ENCODE results near the gene SLC13A2.
"Not testable (repeated sequence)": the region's sequence is repeated elsewhere in the genome, so short reads cannot be mapped to it uniquely, and the experiment has no call there.

The SLC13A2 gene, protein sequence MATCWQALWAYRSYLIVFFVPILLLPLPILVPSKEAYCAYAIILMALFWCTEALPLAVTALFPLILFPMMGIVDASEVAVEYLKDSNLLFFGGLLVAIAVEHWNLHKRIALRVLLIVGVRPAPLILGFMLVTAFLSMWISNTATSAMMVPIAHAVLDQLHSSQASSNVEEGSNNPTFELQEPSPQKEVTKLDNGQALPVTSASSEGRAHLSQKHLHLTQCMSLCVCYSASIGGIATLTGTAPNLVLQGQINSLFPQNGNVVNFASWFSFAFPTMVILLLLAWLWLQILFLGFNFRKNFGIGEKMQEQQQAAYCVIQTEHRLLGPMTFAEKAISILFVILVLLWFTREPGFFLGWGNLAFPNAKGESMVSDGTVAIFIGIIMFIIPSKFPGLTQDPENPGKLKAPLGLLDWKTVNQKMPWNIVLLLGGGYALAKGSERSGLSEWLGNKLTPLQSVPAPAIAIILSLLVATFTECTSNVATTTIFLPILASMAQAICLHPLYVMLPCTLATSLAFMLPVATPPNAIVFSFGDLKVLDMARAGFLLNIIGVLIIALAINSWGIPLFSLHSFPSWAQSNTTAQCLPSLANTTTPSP

DNA sequence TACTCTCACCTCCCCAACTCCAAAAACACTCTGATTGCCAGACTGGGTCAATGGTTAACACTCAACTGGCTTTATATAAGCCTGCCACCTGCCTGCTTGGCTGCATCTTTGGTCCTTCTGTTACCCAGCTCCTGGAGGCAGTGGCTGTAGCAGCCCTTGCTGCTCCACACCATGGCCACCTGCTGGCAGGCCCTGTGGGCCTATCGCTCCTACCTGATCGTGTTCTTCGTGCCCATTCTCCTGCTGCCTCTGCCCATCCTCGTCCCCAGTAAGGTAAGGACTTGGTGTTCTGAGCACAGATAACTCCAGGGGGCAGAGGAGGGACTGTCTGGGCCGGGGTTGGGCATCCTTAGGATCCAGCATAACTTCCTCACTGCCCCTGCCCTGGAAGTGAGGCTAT is at the start of gene SLC13A2:
SLC13A2 (plus strand) TSS at position 103 of the 400 bp plus-strand sequence; CDS start at position 172, 69 bp downstream.
- DNase-seq, result no peak

DNA sequence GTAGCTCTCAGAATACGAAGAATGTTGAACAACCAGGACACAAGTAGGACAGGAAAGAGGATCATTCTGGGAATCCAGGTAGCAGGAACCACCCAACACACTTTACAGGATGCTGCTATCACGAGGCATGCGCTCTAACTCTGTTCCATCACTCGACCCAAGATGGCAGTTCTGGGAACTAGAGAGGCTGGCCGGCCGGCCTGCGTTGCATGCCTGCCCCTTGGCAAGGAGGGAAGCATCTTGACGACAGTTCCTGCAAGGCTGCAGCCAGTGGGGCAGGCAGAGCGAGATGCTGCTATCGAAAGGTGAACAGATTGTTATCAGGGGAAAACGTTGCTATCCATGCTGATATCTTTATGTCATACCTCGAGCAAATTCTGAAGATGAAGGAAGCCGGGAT is 48.2 kb upstream of the SLC13A2 start:
- DNase-seq, result no peak

DNA sequence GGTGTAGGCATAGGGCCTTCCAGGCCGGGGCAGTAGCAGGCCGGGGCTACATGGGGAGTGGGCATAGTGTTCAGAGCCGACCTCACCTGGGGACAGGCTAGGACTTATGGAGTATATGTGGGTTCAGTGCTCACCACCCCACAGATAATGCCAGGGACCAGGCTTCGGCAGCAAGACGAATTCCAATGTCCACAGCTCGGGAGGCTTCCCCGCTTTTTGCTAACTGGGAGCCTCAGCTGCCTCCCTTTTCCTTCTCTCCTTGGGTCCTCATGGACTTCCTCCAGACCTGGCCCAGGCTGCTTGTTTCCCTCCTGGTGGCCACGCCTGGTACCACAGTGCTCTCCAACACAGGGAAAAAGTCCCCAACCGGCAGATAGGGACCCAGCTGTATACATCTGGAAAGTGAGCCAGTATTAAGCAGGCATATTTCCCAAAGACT is 47.3 kb upstream of the SLC13A2 start:
- no peak for DNase-seq

DNA sequence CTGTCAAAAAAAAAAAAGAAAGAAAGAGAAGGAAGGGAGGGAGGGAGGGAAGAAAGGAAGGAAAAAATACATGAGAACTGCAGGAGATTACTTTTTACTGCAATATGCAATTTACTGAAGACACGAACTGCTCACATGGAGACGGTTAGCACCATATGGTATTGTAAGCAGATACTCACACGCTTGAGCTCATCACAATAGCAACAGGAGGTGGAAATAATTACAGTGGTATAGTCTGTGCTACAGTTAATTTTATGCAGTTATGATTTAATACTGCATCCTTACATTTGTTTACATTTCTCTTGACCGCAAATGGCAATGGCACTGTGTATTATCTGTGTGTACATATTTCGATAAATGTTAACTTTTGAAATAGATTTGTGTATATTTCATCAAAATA is 46.1 kb upstream of the SLC13A2 start:
- DNase-seq, result no peak

DNA sequence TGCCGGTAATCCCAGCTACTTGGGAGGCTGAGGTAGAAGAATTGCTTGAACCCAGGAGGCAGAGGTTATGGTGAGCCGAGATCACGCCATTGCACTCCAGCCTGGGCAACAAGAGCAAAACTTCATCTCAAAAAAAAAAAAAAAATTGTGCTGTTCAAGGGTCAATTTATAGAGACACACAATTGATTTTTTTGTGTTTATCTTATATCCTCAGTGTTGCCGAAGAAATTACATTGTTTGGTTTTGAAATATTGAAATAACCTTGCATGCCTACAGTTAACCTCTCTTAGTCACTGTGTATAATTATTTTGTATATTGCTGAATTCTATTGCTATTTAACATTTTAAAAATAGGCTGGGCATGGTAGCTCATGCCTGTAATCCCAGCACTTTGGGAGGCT is 45.5 kb upstream of the SLC13A2 start:
- DNase-seq, result not testable (repeated sequence)

DNA sequence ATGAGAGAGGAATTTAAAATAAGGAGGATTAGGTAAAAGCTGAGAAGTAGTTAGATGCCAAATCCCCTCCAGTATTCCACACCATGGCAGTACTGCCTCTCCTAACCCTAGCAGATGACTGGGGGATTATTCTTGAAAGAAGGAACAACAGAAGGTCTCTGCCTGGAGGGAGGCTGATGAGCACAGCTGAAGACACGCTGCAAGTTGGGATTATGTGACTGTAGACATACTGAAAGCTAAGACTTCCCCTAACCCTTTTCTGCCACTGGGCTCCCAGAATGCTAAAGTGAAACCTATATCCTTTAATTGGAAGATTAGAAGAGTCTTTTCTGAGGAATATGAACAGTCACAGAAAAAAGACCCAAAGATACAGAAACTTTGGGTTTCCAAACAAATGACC is 39.7 kb upstream of the SLC13A2 start:
- no peak for DNase-seq

DNA sequence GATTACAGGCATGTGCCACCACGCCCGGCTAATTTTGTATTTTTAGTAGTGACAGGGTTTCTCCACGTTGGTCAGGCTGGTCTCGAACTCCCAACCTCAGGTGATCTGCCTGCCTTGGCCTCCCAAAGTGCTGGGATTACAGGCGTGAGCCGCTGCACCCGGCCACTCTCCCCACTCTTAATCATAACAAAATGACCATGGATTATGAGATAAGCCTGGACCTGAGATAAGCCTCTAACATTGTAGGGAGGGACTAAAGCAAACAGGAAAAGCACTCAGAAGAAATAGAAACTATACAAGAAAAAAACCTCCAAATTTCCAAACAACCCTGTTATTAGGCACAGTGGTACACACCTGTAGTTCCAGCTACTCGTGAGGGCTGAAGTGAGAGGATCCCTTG is 39.1 kb upstream of the SLC13A2 start:
- not testable (repeated sequence) for DNase-seq

DNA sequence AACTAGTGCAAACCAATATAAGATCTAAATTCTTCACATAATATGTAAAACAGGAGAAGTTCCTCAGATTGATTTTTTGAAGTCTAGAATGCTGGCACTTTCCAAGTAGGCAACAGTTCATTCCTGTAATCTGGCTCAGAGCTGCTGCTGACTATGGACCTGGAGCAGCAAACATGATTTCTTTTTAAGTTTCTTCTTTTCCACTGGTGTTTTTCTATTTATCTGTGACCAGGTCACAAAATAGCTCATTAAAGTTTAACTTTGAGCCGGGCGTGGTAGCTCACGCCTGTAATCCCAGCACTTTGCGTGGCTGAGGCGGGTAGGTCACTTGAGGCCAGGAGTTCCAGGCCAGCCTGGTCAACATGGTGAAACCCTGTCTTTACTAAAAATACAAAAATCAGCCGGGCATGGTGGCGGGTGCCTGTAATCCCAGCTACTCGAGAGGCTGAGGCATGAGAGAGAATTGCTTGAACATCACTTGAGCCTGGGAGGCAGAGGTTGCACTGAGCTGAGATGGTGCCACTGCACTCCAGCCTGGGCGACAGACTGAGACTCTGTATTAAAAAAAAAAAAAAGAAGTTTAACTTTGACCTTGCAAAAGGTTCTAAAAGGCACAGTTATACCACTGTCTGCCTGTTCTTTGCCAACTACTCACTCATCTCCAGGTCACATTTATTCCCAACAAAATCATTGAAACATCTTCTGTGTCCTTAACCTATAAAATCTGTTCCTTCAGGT is 29.4 kb upstream of the SLC13A2 start:
- no peak for DNase-seq

DNA sequence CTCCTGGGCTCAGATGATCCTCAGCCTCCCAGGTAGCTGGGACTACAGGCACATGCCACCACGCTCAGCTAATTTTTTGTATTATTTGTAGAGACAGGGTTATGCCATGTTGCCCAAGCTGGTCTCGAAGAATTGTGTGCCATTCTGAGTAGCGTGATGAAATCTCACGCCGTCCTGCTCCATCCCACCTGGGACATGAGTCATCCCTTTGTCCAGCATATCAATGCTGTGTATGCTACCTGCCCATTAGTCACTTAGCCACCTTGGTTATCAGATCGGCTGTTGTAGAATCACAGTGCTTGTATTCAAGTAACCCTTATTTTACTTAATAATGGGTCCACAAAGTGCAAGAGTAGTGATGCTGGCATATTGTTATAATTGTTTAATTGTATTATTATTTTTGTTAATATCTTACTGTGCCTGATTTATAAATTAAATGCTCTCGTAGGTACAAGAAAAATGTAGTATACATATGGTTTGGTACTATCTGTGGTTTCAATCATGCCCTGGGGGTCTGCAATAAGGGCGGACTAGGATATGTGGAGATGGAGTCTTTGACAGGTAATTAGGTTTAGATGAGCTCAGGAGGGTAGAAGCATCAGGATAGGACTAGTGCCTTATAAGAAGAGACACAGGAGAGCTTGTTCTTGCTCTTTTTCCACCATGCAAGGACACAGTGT is 26.6 kb upstream of the SLC13A2 start:
- no peak for DNase-seq

DNA sequence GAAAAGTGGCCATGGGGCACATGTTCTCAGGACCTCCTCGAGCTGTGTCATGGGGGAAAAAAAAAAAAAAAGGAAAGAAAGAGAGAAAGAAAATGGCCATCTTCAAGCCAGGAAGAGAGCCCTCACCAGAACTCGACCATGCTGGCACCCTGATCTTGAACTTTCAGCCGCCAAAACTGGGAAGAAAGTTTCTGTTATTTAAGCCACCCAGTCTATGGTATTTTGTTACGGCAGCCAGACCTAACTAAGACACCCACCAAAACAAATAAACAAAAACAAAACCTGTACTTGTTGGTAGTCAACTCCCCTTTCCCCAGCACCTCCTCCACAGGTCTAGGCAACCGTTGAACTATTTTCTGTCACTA is 26.1 kb upstream of the SLC13A2 start:
- no peak for DNase-seq

DNA sequence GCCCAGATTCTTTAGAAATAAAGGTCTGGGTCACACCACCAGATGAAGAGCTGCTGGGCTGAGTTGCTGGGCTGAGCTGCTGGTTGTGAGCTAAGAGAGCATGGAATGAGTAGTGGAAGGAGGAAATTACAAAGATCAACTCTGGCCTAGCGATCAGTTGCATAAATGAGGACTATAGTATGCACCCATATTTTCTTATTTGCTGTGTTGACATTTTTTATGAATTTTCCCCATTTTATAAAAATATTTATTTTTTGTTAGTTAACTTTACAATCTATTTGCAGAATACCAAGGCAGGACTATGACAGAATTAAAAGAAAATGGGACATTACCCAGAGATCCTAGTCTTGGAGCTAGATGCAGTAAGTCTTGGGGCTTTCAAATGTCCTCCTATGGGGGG is 23.6 kb upstream of the SLC13A2 start:
- no peak for DNase-seq

DNA sequence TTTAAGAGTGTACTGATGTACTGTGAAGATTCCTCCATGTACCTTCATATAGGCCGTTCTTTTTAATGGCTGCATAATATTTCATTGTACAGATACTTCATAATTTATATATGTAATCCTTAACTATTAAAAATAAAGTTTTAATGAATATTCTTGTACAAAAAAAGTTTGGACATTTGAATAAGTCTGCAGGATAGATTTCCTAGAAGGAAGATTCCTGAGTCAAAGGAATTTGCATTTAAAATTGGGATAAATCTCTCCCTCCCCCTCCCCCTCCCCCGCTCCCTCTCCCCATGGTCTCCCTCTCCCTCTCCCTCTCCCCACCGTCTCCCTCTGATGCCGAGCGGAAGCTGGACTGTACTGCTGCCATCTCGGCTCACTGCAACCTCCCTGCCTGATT is 15.6 kb upstream of the SLC13A2 start:
- no peak for DNase-seq

DNA sequence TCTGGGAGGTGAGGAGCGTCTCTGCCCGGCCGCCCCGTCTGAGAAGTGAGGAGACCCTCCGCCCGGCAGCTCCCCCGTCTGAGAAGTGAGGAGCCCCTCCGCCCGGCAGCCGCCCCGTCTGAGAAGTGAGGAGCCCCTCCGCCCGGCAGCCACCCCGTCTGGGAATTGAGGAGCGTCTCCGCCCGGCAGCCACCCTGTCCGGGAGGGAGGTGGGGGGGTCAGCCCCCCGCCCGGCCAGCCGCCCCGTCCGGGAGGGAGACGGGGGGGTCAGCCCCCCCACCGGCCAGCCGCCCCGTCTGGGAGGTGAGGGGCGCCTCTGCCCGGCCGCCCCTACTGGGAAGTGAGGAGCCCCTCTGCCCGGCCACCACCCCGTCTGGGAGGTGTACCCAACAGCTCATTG is 14.6 kb upstream of the SLC13A2 start:
- not testable (repeated sequence) for DNase-seq

DNA sequence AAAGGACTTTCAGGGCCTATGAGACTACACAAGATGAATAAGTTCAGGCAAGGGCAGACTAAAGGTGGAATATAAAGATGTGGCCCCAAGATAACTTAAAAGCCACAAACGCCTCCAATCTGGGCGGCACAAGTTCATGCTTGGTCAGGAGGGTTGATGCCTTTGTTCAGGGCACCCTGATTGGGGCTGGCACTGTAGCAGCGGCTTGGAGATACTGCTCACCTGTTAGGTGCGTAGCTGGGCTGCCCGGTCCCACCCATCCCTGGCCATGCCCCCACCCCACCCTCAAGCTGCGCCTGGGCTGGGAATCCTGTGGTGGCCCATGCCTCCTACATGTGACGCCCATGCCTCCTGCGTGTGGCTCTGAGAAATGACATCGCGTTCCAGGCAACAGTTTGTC is 12.5 kb upstream of the SLC13A2 start:
- DNase-seq, result no peak

DNA sequence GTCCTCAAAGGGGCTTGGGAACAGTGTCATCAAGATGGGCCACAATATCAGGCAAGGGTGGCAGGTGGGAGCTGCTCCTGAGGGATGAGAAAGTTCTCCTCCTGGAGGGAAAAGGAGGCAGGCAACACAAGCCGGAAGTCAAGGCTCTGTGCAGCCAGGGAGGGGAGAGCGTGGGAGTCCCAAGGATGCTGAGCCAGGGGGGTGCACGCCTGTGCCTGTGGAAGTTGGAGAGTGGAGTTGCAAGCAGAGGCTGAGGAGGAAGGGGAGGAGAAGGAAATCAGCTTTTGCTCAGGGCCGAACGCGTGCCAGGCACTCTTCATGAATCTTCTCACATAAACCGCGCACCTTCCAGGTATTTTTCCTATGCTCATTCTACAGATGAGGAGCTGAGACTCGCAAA is 7.4 kb upstream of the SLC13A2 start:
- no peak for DNase-seq

DNA sequence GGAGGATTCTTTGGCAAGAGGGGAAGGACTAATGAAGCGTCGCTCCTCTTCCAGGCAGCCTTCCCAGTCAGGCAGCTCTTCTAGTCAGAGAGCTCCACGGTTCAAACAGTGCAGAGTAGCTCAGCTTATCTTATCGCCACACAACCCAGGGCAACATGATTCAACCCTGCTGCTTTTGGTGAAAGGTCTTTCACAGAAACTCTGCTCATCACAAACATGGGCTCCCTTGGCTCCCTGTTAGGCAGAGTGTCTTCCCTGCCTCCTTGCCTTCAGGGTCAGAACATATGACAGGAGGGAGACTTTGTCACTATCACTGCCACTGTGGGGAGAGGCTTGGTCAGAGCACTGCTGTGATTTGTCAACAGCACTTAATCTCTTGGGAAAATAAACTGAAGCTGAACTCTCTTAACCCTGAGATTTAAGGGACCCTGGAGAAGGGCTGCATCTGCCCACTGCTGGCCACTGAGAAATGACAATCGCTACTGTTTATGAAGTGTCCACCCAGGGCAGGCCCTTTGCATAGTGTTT is 6.9 kb upstream of the SLC13A2 start:
- no peak for DNase-seq

DNA sequence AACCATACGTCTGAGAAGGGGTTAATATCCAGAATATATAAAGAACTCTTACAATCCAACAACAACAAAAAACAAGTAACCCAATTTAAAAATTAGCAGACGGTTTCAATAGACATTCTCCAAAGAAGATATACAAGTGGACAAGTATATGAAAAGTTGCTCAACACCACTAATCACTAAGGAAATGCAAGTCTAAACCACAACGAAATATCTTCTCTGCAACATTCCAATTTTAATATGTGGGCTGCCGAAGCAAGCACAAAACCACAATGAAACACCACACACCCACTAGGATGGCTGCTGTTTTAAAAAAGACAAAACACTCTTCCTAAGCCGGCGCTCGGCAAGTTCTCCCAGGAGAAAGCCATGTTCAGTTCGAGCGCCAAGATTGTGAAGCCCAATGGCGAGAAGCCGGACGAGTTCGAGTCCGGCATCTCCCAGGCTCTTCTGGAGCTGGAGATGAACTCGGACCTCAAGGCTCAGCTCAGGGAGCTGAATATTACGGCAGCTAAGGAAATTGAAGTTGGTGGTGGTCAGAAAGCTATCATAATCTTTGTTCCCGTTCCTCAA is 5.9 kb upstream of the SLC13A2 start:
- no peak for DNase-seq

DNA sequence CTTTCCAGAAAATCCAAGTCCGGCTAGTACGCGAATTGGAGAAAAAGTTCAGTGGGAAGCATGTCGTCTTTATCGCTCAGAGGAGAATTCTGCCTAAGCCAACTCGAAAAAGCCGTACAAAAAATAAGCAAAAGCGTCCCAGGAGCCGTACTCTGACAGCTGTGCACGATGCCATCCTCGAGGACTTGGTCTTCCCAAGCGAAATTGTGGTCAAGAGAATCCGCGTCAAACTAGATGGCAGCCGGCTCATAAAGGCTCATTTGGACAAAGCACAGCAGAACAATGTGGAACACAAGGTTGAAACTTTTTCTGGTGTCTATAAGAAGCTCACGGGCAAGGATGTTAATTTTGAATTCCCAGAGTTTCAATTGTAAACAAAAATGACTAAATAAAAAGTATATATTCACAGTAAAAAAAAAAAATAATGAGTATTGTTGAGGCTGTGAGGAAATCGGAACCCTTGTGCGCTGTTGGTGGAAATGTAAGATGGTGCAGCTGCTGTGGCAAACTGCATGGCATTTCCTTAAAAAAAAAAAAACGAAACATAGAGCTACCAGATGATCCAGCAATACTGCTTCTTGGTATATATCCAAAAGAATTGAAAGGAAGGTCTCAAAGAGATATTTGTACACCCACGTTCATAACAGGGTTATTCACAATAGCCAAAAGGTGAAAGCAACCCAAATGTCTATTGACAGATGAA is 5.3 kb upstream of the SLC13A2 start:
- not testable (repeated sequence) for DNase-seq

DNA sequence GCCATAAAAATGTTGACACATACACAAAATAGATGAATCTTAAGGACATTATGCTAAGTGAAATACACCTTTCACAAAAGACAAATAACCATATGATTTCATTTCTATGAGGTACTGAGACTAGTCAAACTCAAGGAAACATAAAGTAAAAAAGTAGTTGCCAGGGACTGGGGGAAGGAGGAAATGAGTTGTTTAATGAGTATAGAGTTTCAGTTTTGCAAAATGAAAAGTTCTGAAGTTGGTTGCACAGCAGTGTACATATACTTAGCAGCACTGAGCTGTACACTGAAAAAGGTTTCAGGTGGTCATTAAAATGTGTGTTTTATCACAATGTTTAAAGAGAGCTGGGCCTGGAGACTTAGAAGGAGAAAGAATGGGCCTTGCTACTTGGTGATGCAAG is 4.7 kb upstream of the SLC13A2 start:
- DNase-seq, result no peak

DNA sequence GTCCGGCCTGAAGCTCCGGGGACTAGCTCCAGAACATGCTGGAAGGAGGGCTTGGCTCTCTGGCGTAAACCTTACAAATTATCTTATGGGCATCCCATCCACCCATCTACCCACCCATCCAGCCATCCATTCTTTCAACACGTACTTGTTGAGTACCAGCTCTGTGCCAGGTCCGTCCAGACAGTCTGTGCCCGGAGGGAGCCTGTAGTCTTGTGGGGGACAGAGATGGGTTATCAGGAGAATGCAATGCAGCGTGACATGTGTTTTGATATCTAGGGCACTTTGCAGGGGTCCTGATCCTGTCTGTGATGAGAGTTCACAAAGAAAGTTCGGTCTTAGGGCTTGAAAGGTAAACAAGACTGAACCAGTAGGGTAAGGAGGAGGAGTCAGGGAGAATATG is 4.1 kb upstream of the SLC13A2 start:
- DNase-seq, result no peak

DNA sequence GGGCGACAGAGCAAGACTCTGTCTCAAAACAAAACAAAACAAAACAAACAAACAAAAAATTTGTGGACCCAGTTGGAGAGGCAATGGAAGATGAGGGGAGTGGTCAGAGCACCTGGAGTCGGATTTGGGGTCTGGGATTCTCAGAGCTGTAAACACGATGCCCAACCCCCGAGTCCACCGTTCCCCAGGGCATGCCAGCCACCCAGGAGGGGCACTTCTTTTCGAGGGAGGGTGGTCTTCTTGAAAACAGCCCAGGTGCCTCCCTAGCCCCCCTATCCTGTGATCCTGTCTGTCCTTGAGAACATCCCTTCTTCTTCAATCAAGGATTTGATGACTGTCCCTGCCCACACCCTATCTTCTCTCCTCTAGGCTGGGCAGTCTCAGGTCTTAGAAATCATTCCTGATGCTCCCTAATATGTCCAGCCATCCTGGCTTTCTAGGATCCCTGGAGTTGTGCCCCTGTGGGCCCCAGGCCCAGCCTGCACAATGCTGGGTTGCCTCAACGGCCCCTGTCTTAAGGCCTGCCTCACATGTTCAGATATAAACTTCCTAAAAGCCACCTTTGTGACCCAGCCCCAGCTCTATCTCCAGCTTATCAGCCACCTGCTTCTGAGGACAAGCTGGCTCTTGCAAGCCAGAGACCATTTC is 3.1 kb upstream of the SLC13A2 start:
- DNase-seq, result no peak

DNA sequence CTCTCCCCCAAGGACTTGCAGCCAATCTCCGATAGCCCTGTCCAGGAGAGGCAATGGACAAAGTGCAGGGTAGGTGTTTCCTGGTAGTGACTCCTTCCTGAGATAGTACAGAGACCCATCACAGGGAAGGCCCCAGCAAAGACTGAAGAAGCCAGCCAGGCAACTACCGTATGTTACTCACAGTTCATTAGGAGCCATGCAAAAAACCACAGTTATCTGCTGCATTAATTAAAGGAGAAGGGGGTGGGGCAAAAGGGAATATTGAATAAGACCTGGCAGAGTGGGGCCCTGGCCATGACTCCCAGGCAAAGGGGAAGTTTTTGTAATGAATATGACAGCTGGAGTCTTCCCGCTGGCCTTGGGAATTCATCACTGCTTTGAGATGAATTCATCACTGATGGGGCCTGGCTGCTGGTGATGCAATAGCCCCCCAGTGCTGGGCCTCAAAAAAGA is 2.5 kb upstream of the SLC13A2 start:
- no peak for DNase-seq

Data from SW 1271 (cell line).